ENCODE results near the gene C12orf57.
A peak's percentile ranks its signal among the peaks of the same experiment; 100 is the strongest.

Gene C12orf57

GRCh38 chr12:6962285-6963015, 18.6 kb downstream of the C12orf57 start:
- WGBS (ENCODE audit: insufficient coverage, insufficient read length) = no CpG with 5 or more reads among the region's 25 CpGs
- Histone ChIP-seq H3K9me3 (ENCODE audit: control insufficient read depth, insufficient read depth, low read length) (no peaks in the 10 kb centered on the region), H3K4me3 (ENCODE audit: low read length) (peak overlapping the region; percentile 71; the same call in 1 of the 2 replicates), H3K27ac (ENCODE audit: low read length) (no peak overlapping the region), H3K27me3 (ENCODE audit: control insufficient read depth, insufficient read depth, low read length) (no peaks in the 10 kb centered on the region), H3K36me3 (ENCODE audit: control insufficient read depth, insufficient read depth, low read length) (peaks cover 18% of the 10 kb centered on the region), H3K4me1 (ENCODE audit: control insufficient read depth, insufficient read depth, low read length) (peaks cover 9% of the 10 kb centered on the region; the same call in 1 of the 2 replicates)
- DNase-seq (ENCODE audit: low read depth, low spot score) = no peak

DNA sequence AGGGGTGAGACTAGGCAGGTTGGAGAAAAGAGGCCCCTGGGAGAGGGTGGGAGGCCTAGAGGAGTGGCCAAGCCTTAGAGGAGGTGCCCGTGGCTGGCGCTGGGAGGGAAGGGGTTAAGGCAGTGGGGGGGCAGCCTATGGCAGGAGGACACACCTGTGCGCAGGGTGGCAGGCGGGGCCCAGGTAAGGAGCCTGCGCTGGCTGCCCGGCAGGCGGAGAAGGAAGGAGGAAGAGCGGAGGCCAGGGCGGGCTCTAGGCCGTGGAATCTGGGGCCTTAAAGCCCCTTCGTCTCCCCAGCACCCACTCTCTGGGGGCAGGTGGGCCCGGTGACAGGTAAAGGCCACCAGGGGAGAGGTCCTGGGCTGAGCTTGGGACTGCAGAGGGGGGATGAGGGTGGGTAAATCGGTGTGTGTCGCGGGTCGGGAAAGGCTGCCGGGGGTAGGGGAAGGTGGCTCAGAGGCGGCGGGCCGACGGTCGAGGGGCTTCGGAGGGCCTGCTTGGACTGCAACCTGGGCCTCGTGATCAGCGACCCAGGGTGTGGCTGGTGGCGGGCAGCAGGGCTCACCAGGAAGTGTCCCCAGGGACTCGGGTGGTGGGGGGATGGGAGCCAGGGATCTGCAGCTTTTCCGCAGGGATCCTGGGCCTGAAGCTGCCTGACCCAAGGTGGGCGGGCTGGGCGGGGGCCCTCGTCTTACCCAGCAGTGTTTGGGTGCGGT, 19.4 kb downstream of the C12orf57 start:
- Histone ChIP-seq H3K4me1 (ENCODE audit: control insufficient read depth, insufficient read depth, low read length) (peaks cover 9% of the 10 kb centered on the region; the same call in 1 of the 2 replicates), H3K36me3 (ENCODE audit: control insufficient read depth, insufficient read depth, low read length) (peaks cover 25% of the 10 kb centered on the region), H3K27me3 (ENCODE audit: control insufficient read depth, insufficient read depth, low read length) (no peaks in the 10 kb centered on the region), H3K9me3 (ENCODE audit: control insufficient read depth, insufficient read depth, low read length) (no peaks in the 10 kb centered on the region), H3K4me3 (ENCODE audit: low read length) (peak overlapping the region; percentile 71), H3K27ac (ENCODE audit: low read length) (no peak overlapping the region)
- WGBS (ENCODE audit: insufficient coverage, insufficient read length) = no CpG with 5 or more reads among the region's 32 CpGs
- no peak for DNase-seq (ENCODE audit: low read depth, low spot score)

- H3K27me3 ChIP-seq (ENCODE audit: control insufficient read depth, insufficient read depth, low read length) = no peaks in the 10 kb centered on the region
- no peaks in the 10 kb centered on the region for H3K9me3 ChIP-seq (ENCODE audit: control insufficient read depth, insufficient read depth, low read length)
- no CpG with 5 or more reads among the region's 17 CpGs for WGBS (ENCODE audit: insufficient coverage, insufficient read length)
- peaks cover 9% of the 10 kb centered on the region; the same call in 1 of the 2 replicates for H3K4me1 ChIP-seq (ENCODE audit: control insufficient read depth, insufficient read depth, low read length)
- no peak overlapping the region for H3K27ac ChIP-seq (ENCODE audit: low read length)
- H3K4me3 ChIP-seq (ENCODE audit: low read length) = peak overlapping the region; percentile 71; the same call in 1 of the 2 replicates
- no peak for DNase-seq (ENCODE audit: low read depth, low spot score)
- H3K36me3 ChIP-seq (ENCODE audit: control insufficient read depth, insufficient read depth, low read length) = peaks cover 29% of the 10 kb centered on the region
Measured at GRCh38 chr12:6963791-6964413, 20.1 kb downstream of the C12orf57 start.

- H3K27ac ChIP-seq (ENCODE audit: low read length) = no peak overlapping the region
- peaks cover 9% of the 10 kb centered on the region; the same call in 1 of the 2 replicates for H3K4me1 ChIP-seq (ENCODE audit: control insufficient read depth, insufficient read depth, low read length)
- H3K4me3 ChIP-seq (ENCODE audit: low read length) = no peak overlapping the region
- no peaks in the 10 kb centered on the region for H3K9me3 ChIP-seq (ENCODE audit: control insufficient read depth, insufficient read depth, low read length)
- WGBS (ENCODE audit: insufficient coverage, insufficient read length) = no CpG with 5 or more reads among the region's 8 CpGs
- DNase-seq (ENCODE audit: low read depth, low spot score) = no peak
- H3K27me3 ChIP-seq (ENCODE audit: control insufficient read depth, insufficient read depth, low read length) = no peaks in the 10 kb centered on the region
- H3K36me3 ChIP-seq (ENCODE audit: control insufficient read depth, insufficient read depth, low read length) = peaks cover 29% of the 10 kb centered on the region
Measured at GRCh38 chr12:6964605-6965025, 20.8 kb downstream of the C12orf57 start.

DNA sequence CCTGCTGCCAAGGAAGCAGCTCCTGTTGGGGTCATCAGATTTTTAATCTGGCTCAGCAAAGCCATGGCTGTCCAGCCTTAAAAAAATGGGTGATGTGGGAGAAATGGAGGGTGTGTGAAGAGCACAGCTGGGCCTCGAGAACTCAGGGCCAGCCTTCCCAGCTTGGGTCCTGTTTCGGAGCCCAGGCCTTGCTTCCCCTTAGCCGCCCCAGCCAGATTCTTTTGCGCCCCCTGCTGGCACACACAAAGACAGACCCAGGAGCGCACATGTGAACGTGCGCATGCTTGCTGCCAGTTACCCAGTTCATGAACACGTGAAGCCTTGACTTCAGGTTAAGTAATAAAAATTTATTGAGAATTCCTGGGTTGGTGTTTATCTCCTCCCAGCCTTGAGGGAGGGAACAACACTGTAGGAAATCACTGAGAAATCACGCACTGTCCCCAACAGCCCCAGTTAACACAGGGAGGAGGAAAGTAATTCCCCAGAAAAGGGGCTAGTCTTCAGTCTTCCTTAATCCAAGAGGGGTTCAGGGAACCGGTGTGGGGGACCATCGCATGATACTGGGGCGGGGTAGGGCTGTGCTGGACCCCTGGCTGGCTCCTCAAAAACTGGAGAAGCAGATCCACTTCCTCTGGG, 21.3 kb downstream of the C12orf57 start:
- WGBS (ENCODE audit: insufficient coverage, insufficient read length) = no CpG with 5 or more reads among the region's 12 CpGs
- H3K4me1 ChIP-seq (ENCODE audit: control insufficient read depth, insufficient read depth, low read length) = peaks cover 9% of the 10 kb centered on the region; the same call in 1 of the 2 replicates
- H3K36me3 ChIP-seq (ENCODE audit: control insufficient read depth, insufficient read depth, low read length) = peaks cover 29% of the 10 kb centered on the region

GRCh38 chr12:6965714-6966113, 21.9 kb downstream of the C12orf57 start:
- Histone ChIP-seq H3K4me3 (ENCODE audit: low read length) (no peak overlapping the region), H3K27ac (ENCODE audit: low read length) (no peak overlapping the region), H3K27me3 (ENCODE audit: control insufficient read depth, insufficient read depth, low read length) (no peaks in the 10 kb centered on the region), H3K36me3 (ENCODE audit: control insufficient read depth, insufficient read depth, low read length) (peaks cover 29% of the 10 kb centered on the region), H3K9me3 (ENCODE audit: control insufficient read depth, insufficient read depth, low read length) (no peaks in the 10 kb centered on the region), H3K4me1 (ENCODE audit: control insufficient read depth, insufficient read depth, low read length) (peaks cover 9% of the 10 kb centered on the region; the same call in 1 of the 2 replicates)
- no CpG with 5 or more reads among the region's 4 CpGs for WGBS (ENCODE audit: insufficient coverage, insufficient read length)
- no peak for DNase-seq (ENCODE audit: low read depth, low spot score)

More for the DNA sequence above, 21.3 kb downstream of the C12orf57 start:
- no peak for DNase-seq (ENCODE audit: low read depth, low spot score)
- H3K9me3 ChIP-seq (ENCODE audit: control insufficient read depth, insufficient read depth, low read length) = no peaks in the 10 kb centered on the region
- no peaks in the 10 kb centered on the region for H3K27me3 ChIP-seq (ENCODE audit: control insufficient read depth, insufficient read depth, low read length)
- H3K27ac ChIP-seq (ENCODE audit: low read length) = no peak overlapping the region
- H3K4me3 ChIP-seq (ENCODE audit: low read length) = no peak overlapping the region

GRCh38 chr12:6966351-6966750, 22.5 kb downstream of the C12orf57 start:
- WGBS (ENCODE audit: insufficient coverage, insufficient read length) = no CpG with 5 or more reads among the region's 7 CpGs
- Histone ChIP-seq H3K4me1 (ENCODE audit: control insufficient read depth, insufficient read depth, low read length) (peaks cover 4% of the 10 kb centered on the region; the same call in 1 of the 2 replicates), H3K4me3 (ENCODE audit: low read length) (no peak overlapping the region), H3K27me3 (ENCODE audit: control insufficient read depth, insufficient read depth, low read length) (no peaks in the 10 kb centered on the region), H3K36me3 (ENCODE audit: control insufficient read depth, insufficient read depth, low read length) (peaks cover 29% of the 10 kb centered on the region), H3K9me3 (ENCODE audit: control insufficient read depth, insufficient read depth, low read length) (no peaks in the 10 kb centered on the region), H3K27ac (ENCODE audit: low read length) (no peak overlapping the region)
- DNase-seq (ENCODE audit: low read depth, low spot score) = no peak

DNA sequence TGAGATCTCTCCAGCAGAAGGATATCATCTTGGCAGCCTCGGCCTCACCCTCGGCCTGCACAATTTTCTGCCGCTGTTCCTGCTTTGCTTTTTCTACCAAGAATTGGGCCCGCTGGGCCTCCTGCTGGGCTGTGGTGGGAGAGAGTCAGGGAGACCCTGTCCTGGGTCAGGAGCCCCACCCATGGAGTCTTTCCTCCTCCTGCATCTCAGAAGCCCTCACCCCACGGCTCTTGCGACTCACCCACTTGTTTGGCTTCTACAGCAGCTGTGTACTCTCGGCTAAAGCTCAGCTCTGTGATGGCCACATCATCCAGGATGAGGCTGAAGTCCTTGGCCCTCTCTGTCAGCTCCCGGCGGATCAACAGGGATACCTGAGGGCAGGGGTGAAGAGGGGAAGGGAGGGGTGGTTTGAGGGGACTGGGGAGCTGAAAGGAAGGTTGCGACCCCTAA, 23.9 kb downstream of the C12orf57 start:
- no peak for DNase-seq (ENCODE audit: low read depth, low spot score)
- Histone ChIP-seq H3K27me3 (ENCODE audit: control insufficient read depth, insufficient read depth, low read length) (no peaks in the 10 kb centered on the region), H3K36me3 (ENCODE audit: control insufficient read depth, insufficient read depth, low read length) (peaks cover 29% of the 10 kb centered on the region), H3K27ac (ENCODE audit: low read length) (no peak overlapping the region), H3K4me3 (ENCODE audit: low read length) (no peak overlapping the region), H3K9me3 (ENCODE audit: control insufficient read depth, insufficient read depth, low read length) (no peaks in the 10 kb centered on the region), H3K4me1 (ENCODE audit: control insufficient read depth, insufficient read depth, low read length) (no peaks in the 10 kb centered on the region)
- WGBS (ENCODE audit: insufficient coverage, insufficient read length) = no CpG with 5 or more reads among the region's 10 CpGs

DNA sequence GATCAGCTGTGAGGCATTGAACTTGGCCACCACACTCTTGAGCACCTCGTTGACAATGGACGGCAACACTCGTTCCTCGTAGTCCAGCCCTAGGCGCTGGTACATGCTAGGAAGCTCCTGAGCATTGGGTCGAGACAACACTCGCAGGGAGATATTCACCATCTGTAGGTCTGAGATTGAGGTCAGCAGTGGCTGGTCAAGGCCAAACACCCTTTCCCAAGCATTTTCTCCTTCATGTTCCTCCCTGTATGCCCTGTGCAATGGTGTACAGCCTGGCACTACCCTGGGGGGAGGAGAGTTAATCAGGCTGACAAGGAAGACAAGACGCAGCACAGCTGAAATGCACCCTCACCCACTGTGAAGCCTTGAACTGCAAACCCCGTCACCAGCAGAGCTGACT, 24.6 kb downstream of the C12orf57 start:
- H3K9me3 ChIP-seq (ENCODE audit: control insufficient read depth, insufficient read depth, low read length) = no peaks in the 10 kb centered on the region
- no CpG with 5 or more reads among the region's 9 CpGs for WGBS (ENCODE audit: insufficient coverage, insufficient read length)
- peaks cover 29% of the 10 kb centered on the region for H3K36me3 ChIP-seq (ENCODE audit: control insufficient read depth, insufficient read depth, low read length)
- H3K27ac ChIP-seq (ENCODE audit: low read length) = no peak overlapping the region
- no peak overlapping the region for H3K4me3 ChIP-seq (ENCODE audit: low read length)
- H3K4me1 ChIP-seq (ENCODE audit: control insufficient read depth, insufficient read depth, low read length) = no peaks in the 10 kb centered on the region
- no peaks in the 10 kb centered on the region for H3K27me3 ChIP-seq (ENCODE audit: control insufficient read depth, insufficient read depth, low read length)
- no peak for DNase-seq (ENCODE audit: low read depth, low spot score)

GRCh38 chr12:6970096-6970527, 26.3 kb downstream of the C12orf57 start:
- Histone ChIP-seq H3K27me3 (ENCODE audit: control insufficient read depth, insufficient read depth, low read length) (no peaks in the 10 kb centered on the region), H3K4me1 (ENCODE audit: control insufficient read depth, insufficient read depth, low read length) (no peaks in the 10 kb centered on the region), H3K4me3 (ENCODE audit: low read length) (peak overlapping the region; percentile 94), H3K27ac (ENCODE audit: low read length) (no peak overlapping the region), H3K9me3 (ENCODE audit: control insufficient read depth, insufficient read depth, low read length) (no peaks in the 10 kb centered on the region), H3K36me3 (ENCODE audit: control insufficient read depth, insufficient read depth, low read length) (peaks cover 39% of the 10 kb centered on the region)
- DNase-seq (ENCODE audit: low read depth, low spot score) = no peak
- no CpG with 5 or more reads among the region's 31 CpGs for WGBS (ENCODE audit: insufficient coverage, insufficient read length)

All from iPS DF 6.9 (cell line).